Measurements from ENCODE around the gene KCNF1. TPM values are rescaled to one million over a fixed set of nuclear protein-coding genes. Genes with fewer than 3 reads are reported as not detected.

KCNF1 gene
- total and polyA plus RNA-seq, 10 of the 15 experiments (the other 5 are each of a cell fraction or from before 2014, with no cell fraction given), result not detected

GRCh38 chr2:10880586-10881321 lies 31.0 kb upstream of the KCNF1 start:
- CTCF ChIA-PET, result interaction anchor here (1.2 kb wide), 1 partner anchor 14 kb away, joined by 4 read pairs; no protein-coding TSS in a partner anchor
- no peak for TF ChIP-seq CHD2 (IDR thresholded peaks at IDR 0.05; ENCODE audit: borderline replicate concordance, low read depth, low read length)
- no peak for TF ChIP-seq IRF5 (IDR thresholded peaks at IDR 0.05; ENCODE audit: borderline replicate concordance)
- no peak for TF ChIP-seq ZSCAN29 (IDR thresholded peaks at IDR 0.05)
- TF ChIP-seq EGR1 (IDR thresholded peaks at IDR 0.05; ENCODE audit: borderline replicate concordance in 1 of 2, low read depth in 2 of 2, low read length in 2 of 2), result no peak
- no peak for TF ChIP-seq MTA2 (IDR thresholded peaks at IDR 0.05; ENCODE audit: low read depth)
- TF ChIP-seq RELA (IDR thresholded peaks at IDR 0.05; ENCODE audit: borderline replicate concordance, partially characterized antibody), result no peak
- TF ChIP-seq ZBTB33 (IDR thresholded peaks at IDR 0.05), result no peak
- no peak for TF ChIP-seq USF1 (IDR thresholded peaks at IDR 0.05; ENCODE audit: borderline replicate concordance, extremely low read length, insufficient read depth, low read depth, low read length)
- no peak for TF ChIP-seq RBBP5 (conservative IDR thresholded peaks at IDR 0.05)
- TF ChIP-seq PRDM15 (CRISPR knock-in tag; IDR thresholded peaks at IDR 0.05), result no peak
- no peak for TF ChIP-seq ZNF217 (IDR thresholded peaks at IDR 0.05)
- TF ChIP-seq NR2C1 (IDR thresholded peaks at IDR 0.05), result no peak
- TF ChIP-seq BMI1 (IDR thresholded peaks at IDR 0.05; ENCODE audit: borderline replicate concordance), result no peak
- no peak for TF ChIP-seq POU2F2 (IDR thresholded peaks at IDR 0.05; ENCODE audit: borderline replicate concordance, low read depth, low read length)
- TF ChIP-seq CEBPB (IDR thresholded peaks at IDR 0.05; ENCODE audit: borderline replicate concordance in 1 of 2, low read depth in 2 of 2, low read length in 2 of 2), result no peak
- no peak for TF ChIP-seq TBL1XR1 (IDR thresholded peaks at IDR 0.05; ENCODE audit: low read depth, low read length)

More at GRCh38 chr2:10880586-10881321, 31.0 kb upstream of the KCNF1 start:
- H3K4me3 ChIP-seq, result no peak overlapping the region
- no peak for DNase-seq (ENCODE audit: low read depth, low spot score)
- in situ Hi-C loops (cut with MboI) (no loop called here), intact Hi-C loops (cut with micrococcal nuclease; ENCODE audit: unreplicated experiment) (no loop called here)
- ATAC-seq, result no peak
- 58% methylated on average over 20 of the region's 20 CpGs for WGBS (ENCODE audit: insufficient coverage, insufficient replicate concordance, low lambda C conversion rate, missing lambda C conversion rate)
- H3K79me2 ChIP-seq (ENCODE audit: control insufficient read depth, insufficient read depth, low read length), result no peaks in the 10 kb centered on the region
- H3K4me1 ChIP-seq (ENCODE audit: control insufficient read depth, insufficient read depth, low read length), result no peaks in the 10 kb centered on the region; the same call in 1 of the 2 replicates
- no peaks in the 10 kb centered on the region; the same call in 2 of the 3 replicates for H3K9me3 ChIP-seq (replicated peaks; ENCODE audit: control insufficient read depth, insufficient read depth, low read length)
- RAD21 ChIA-PET (ENCODE audit: unreplicated experiment), result no interaction called here
- no peaks in the 10 kb centered on the region for H3K36me3 ChIP-seq (ENCODE audit: control insufficient read depth in 2 of 2, insufficient read depth in 2 of 2, low read length in 1 of 2)
- H3K27me3 ChIP-seq (replicated peaks in 1 of 2; ENCODE audit: control insufficient read depth in 2 of 2, insufficient read depth in 2 of 2, low read length in 1 of 2), result peaks cover 2 to 10% of the 10 kb centered on the region in 2 experiments; a peak in 3 of 4 replicates
- SMC1A ChIA-PET (ENCODE audit: uncharacterized antibody, unreplicated experiment), result no interaction called here
- H3K27ac ChIP-seq (ENCODE audit: control insufficient read depth, insufficient read depth), result no peak overlapping the region
- H2AFZ ChIP-seq (ENCODE audit: control insufficient read depth, low read depth, low read length), result no peak overlapping the region
- no peak overlapping the region for H3K4me2 ChIP-seq (ENCODE audit: control insufficient read depth, insufficient read depth)
- POLR2A ChIA-PET, result no interaction called here
- H4K20me1 ChIP-seq (ENCODE audit: control insufficient read depth, insufficient read depth), result no peaks in the 10 kb centered on the region
- BruUV-seq (replicated peaks), result no TSS peak
- no peak for FAIRE-seq
- no peak overlapping the region for H3K9ac ChIP-seq (ENCODE audit: control insufficient read depth, insufficient read depth, low read length)
